GM12892 (cell line): Measurements from ENCODE around the gene HSPB6.

ENCODE experiments used
- POLR2A ChIP-seq: IDR thresholded peaks from 2 replicates; pipeline ENCODE4 v1.6.1; 2011; ENCODE audit warnings: low read depth, low read length, control low read depth
- POLR2AphosphoS5 ChIP-seq: IDR thresholded peaks from 2 replicates; pipeline ENCODE4 v1.6.1; 2011; ENCODE audit warnings: low read depth, low read length, control low read depth
- TAF1 ChIP-seq: IDR thresholded peaks from 2 replicates; pipeline ENCODE4 v1.6.1; 2011; ENCODE audit warnings: low read depth, mild to moderate bottlenecking, control low read depth, low read length, borderline replicate concordance

- no peak for TF ChIP-seq POLR2A
- TF ChIP-seq POLR2AphosphoS5 = no peak
- TF ChIP-seq TAF1 = no peak
These were observed 18.1 kb upstream of the HSPB6 start for GRCh38 chr19:35775046-35775297.
